ENCODE data around the gene TAB2.

GRCh38 chr6:149457316-149457884, 139.9 kb downstream of the TAB2 start:
- TF ChIP-seq EP300 (IDR thresholded peaks at IDR 0.05; ENCODE audit: low read depth) (no peak), CTCF (IDR thresholded peaks at IDR 0.05) (no peak)
